DMS 273 (cell line): ENCODE results near the gene SLC66A3.
"Not testable (repeated sequence)": the region's sequence is repeated elsewhere in the genome, so short reads cannot be mapped to it uniquely, and the experiment has no call there.

ENCODE experiments used
- DNase-seq: peaks from one replicate; lab custom pipeline; 2025; ENCODE audit not compliant: unreplicated experiment; lab: John Stamatoyannopoulos, UW

Gene SLC66A3

DNA sequence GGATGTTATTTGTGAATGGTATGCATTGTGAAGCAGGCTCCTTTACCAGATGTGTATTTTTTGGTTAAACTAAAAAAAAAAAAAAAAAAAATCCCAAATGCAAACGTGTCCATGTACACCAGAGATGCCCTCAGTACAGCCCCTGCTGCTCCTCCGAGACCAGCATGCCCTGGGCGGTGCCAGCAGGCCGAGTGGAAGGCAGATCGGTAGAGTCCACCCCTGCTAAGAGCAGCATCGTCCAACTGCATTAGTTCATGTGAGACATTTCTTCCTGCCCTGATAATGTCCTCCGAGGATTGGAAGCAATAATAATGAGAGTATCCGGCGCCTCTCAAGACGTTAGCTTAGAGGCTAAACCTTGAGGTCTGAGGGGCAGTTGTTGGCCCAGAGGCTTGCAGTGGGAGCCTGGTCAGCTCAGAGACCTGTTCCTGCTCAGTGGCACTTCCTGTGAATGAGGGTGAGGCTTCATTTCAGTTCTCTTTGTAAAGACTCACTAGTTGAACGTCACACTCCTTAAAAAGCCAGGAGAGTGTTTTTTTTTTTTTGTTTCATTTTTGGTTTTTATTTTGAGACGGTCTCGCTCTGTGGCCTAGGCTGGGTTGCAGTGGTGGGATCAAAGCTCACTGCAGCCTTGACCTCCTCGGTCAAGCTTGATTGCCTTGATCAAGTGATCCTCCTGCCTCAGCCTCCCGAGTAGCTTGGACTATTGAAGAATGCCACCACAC is 5.6 kb downstream of the SLC66A3 start:
- DNase-seq = no peak

DNA sequence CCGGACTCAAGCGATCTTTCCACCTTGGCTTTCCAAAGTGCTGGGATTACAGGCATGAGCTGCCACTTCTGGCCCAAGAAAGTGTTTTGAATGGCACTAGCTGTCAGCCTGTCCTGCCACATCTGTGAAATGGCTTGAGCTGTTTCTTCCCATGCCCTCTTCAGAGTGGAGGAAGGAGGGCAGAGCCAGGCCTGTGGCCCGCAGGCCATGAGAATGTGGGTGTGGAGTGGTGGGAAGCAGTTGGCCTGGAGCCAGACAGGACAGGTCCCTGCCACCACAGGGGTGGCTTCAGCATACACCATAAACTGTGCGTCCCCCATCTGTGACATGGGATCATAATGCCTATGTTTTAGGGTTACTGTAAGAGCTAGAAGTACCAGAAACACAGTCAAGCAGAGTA is 6.5 kb downstream of the SLC66A3 start:
- DNase-seq = no peak

DNA sequence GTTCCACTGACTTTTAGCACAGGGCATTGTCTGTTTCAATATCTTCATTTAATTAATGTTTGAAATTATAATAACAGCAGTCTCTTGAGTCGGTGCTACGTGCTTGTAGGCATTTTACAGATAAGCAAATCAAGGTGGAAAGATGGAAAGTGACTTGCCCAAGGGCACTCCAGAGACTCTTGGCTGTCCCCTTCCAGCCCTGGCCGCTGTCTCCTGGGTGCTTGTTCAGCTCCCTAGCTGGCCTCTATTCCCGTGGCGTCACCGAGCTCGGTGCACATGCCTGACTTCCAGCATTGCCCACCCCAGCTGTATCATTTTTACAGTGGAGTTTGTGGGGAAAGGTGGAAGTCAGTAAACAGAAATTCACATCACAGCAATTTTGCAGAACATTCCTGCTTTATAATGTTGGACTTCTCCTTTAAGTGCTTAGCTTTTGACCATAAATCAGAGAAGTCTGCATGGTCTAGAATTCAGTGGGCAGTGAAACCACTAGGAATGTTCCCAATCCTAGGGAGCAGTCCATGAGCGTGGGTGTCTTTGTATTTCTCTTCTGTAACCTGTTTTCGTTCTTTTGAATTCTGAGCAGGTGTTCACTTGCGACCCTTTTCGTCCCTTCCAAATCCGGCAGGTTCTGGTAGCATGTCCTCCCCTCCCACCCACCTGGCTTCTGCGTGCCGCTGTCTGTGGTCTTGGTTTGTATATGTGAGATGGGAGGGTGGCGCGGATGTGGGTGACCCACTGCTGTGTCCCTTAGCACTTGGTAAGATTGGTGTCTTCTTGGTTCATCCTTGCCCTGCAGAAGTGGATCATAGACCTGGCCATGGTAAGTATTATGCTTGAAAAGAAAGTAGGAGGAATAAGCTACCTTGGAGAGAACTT is 8.4 kb downstream of the SLC66A3 start:
- DNase-seq = no peak

DNA sequence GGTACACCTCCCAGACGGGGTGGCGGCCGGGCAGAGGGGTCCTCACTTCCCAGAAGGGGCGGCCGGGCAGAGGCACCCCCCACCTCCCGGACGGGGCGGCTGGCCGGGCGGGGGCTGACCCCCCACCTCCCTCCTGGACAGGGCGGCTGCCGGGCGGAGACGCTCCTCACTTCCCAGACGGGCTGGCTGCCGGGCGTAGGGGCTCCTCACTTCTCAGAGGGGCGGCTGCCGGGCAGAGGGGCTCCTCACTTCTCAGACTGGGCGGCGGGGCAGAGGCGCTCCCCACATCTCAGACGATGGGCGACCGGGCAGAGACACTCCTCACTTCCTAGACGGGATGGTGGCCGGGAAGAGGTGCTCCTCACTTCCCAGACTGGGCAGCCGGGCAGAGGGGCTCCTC is 9.8 kb downstream of the SLC66A3 start:
- not testable (repeated sequence) for DNase-seq

DNA sequence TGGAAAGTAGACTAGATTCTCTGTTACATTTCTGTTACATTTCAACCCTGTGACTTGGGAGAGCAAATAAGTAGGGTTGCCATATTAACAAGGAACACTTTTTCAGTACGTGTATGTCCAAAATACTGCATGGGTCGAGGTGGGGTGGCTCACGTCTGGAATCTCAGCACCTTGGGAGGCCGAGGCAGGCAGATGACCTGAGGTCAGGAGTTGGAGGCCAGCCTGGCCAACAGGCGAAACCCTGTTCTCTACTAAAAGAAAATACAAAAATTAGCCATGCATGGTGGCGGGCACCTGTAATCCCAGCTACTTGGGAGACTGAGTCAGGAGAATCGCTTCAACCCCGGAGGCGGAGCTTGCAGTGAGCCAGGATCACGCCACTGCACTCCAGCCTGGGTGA is 11.2 kb downstream of the SLC66A3 start:
- DNase-seq = no peak

DNA sequence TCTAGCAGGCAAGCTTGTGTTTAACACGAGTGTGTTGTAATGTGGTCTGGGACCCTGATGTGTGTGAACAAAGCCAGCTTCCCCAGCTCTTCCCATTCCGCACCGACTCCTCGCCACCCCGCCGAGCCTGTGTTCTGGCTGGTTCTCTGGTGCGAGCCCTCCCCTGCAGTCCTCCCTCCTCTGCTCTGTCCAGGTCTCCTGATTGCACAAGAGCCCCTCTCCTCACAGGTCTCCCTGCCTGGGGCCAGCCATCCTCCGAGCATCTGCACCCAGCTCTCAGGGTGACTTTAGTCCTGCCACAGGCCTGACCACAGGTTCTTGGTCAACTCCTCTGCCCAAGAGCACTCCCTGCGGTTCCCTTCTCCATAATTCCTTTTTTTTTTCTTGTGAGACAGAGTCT is 13.2 kb downstream of the SLC66A3 start:
- no peak for DNase-seq

DNA sequence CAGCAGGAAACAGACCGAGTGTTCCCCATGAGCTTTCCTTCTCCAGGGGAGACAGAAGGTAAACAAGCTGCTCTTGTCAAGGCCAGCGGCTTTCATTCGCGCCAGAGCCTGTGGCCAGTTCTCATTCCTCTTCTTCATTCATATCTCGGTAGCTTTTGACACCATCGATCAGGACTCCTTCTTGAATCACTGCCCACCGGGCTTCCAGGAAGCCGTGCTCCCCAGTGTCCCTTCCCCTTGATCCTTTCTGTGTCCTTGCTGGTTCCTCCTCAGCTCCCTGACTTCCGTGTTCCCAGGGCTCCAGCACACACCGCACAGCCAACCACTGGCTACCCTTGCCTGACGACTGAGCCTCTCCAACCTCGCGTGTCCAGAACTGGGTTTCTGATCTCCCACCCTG is 14.1 kb downstream of the SLC66A3 start:
- no peak for DNase-seq

DNA sequence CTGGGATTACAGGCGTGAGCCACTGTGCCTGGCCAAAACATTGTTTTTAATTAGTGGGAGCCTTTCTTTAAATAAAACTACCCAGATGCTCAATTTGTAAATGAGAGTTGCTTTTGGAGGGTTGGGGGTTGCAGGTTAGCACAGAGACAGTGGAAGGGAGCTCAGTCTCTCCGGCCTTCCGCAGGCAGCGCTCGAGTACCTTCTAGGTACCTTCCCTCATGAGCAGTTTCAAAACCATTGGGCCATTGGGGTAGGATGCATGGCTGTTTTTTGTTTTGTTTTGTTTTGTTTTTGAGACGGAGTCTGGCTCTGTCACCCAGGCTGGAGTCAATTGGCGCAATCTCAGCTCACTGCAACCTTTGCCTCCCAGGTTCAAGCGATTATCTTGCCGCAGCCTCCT is 19.0 kb downstream of the SLC66A3 start:
- DNase-seq = no peak

DNA sequence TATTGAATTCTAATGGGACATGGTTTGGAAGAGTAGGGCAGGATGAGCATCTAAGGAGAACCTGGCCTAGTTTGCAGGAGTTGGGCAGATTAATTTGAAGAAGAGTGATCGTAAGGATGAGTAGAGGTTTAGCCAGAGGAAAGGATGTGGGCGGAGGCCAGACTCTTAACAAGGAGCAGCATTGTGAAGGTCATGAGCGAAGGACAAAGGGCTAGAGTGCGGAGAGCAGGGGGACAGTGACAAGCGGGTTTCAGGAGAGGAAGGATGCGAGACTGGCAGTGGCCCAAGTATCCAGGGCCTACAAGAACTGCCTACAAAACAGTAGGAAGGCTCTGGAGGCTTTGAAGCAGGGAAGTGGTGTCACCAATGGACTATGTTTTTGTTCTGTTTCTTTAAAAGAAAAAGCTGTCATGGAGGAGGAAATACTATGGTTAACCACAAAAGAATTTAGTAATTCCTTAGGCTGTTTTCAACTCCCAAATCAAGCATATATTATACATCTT is 20.1 kb downstream of the SLC66A3 start:
- DNase-seq = no peak

DNA sequence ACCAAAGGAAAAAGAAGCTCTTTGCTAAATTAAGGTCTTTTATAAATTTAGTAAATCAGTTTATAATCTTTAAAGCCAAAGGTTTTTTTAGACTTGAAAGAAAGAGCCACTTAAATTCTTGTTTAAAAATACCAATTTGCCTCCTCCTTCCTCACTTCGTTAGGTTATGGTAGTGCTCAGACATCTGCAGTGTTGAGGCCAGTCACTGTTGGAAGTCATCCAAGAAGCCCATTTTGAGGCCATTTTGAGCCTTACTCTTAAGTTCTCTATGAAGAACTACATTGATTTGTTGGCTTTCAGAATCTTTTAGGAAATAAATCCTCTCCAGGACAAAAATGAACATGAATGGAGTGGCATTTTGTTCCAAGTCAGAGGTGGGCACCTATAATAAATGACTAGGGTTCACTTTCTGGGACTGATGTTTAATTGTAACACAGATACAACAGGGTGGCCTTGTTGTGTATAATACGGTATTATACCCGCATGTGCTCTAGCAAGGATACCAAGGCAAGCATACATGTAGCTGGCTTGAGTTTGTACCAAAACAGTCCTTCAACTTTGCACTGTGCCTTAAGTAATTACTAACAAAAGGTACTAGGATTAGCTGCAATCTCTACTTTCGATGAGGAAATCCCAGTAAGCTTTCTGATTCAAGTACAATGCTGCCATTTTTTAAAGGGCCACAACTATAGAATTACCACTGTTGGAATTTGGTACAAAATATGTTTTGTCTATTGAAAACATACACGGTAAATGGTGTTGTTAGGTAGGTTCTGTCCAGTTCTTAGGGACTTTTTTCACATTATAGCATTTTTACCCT is 22.8 kb downstream of the SLC66A3 start:
- DNase-seq = peak; percentile 35

DNA sequence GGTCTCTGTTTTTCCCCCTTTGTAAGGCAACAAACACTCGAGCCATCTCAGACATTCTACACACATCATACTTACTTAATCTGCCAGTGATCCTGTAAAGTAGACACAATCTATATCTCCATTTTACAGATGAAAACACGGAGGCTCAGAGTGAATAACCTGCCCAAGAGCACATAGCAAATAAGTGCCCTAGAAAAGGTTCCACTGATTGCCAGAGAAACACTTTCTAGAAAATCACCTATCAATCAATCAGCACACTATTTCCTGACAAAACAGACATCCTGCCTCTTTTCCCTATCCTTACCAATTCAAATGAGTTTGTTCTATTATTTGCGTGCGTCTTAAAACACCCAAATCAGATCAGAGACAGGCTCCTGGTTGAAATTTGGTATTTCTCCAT is 23.9 kb downstream of the SLC66A3 start:
- no peak for DNase-seq

DNA sequence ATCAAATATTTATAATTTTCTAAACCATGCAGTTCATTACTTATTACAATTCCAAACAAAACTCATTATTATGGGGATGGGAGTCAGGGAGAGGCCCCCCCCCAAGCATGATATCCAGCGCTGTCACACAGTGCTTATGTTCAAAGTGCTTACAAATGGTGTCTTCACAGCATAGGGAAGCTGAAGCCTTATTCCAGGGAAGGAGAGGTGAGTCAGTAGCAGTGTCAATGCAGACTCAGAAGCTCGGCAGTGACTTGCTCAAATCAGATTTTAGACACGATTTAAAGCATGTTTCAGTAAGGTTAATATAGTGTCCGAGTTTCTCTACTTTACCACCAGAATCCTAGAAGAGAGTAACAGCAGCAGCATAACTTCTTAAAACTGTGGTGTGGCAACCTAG is 24.6 kb downstream of the SLC66A3 start:
- no peak for DNase-seq

DNA sequence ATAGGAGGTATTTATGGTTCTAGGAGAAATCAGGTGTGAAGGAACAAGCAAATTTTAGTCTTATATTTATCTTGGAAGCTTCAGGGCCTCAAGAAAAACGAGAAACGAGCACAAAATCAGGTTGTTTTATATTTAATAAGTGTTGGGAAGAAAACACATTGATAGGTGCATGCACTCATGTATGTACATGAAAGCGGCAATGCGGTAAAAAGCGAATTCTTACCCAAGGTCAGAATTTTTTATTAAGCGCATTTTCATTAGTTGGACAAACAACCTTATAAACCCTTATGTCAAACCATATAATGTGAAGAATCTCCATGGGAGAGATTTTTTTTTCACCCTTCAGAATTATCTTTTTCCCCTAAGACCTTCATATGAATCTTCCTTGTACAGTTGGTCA is 25.4 kb downstream of the SLC66A3 start:
- DNase-seq = no peak

DNA sequence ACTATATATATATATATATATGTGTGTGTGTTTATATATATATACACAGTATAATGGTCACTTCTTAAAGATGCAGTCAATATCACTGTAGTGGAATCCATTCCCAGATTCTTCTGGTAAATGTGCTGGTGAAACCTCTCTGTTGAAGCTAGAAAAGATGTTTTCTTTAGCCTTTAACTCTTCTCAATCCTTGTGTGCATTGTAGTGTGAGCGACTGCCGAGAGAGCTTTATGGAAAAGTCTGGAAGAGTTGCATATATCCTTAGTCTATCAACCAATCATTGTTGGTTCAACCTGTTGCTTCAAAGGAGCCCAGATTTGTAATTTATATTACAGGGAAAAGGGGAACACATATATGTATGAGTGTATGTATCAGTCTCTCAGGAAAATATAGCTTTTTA is 27.7 kb downstream of the SLC66A3 start:
- DNase-seq = no peak

DNA sequence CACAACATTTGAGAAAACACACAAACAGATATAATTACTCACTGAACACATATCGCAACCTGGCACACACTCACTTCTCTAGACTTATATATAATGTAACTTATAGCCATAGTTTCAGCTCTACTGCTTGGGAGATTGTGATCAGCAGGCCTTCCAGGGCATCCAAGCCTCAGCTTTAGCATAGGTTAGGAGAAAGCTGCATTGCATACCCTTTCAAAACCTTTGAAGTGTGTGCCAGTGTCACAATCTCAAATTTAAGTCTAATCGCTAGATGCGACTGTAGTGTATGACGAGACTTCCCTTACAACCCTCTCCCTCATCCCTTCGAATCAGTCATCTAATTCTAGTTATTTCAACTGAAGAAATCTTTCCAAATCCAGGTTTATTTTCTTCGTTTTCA is 30.9 kb downstream of the SLC66A3 start:
- no peak for DNase-seq

DNA sequence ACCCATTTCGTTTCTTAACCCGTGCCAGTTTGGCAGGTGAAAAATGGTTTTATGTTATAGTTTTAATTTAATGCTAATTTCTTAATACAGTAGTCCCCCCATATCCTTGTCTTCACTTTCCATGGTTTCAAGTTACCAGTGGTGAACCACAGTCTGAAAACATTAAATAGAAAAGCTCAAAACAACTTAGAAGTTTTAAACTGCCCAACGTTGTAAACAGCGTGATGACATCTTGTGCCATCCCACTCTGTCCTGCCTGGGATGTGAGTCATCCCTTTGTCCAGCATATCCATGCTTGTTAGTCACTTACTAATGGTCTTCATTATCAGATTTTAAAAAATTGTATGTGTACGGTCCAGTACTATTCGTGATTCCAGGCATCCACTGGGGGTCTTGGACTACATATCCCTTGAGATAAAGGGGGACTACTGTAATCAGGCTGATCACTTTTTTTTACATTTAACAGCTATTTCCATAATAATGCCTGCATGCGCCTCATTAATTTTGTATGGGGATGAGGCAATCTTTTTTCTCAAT is 31.9 kb downstream of the SLC66A3 start:
- DNase-seq = no peak

DNA sequence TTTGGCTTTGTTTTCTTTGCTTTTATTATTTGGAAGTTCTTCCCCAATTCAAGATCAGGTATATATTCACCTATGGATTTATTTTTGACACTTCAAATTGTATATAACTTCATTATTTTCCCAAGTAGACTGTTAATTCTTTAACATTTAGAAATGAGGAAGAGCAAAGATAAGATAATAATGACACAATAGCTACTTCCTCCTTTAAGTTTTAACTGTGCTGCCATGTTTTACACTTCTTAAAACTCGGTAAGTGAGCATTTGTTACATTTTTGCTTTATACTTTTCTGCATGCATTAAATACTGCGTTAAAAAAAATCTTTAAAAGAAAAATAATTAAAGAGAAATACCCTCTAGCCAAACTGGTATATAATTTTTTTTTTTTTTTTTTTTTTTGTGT is 32.5 kb downstream of the SLC66A3 start:
- no peak for DNase-seq

DNA sequence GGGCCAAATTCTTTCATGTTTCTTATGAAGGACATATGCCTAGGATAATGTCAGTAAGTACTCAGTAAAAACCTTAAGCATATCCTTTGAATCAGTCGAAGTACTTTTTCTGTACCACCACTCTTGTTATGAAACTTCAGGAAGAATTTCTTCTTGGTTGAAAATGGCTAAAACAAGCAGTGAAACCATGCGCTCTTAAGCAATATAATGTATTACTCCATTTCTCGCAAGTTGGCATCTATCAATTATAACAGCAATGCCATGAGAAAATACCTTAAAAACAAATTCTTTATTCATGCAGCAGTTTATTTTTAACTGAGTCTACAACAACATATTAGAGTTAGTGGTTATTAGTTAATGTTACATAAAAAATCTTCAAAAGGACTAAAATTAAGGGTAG is 41.0 kb downstream of the SLC66A3 start:
- DNase-seq = no peak

DNA sequence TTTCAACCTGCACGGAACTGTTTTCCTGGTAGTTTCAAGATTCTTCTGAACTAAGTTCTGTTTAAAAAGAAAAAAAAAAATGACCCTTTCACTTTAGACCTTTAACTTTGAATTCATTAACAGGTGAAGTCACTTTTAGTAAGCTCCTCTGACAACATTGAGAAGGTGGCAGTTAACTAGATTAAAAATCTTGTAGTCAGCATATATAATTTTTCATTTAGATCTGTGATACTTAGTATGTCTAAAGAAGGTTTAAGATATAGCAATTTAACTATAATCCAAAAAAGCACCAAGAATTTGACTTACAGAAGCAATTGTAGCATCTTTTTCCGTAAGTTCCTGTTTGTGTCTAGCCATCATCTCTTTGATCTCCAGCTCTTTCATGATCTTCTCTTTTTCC is 45.4 kb downstream of the SLC66A3 start:
- no peak for DNase-seq

DNA sequence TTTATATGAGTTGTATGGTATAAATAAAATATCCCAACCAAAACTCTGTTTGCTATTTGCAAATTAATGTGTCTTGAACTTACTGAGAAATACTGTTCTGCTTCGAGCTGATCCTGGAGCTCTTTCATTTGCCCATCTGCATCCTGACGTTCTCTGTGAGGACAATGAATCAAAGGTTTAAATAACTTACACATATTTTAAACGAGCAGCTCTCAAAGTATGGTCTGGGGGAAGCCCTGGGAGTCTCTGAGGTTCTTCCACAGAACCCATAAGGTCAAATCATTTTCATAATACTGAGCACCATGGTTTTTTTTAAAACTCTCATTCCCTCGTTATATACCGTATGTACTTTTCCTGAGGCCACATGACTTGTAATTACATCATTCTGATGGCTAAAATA is 46.7 kb downstream of the SLC66A3 start:
- no peak for DNase-seq

DNA sequence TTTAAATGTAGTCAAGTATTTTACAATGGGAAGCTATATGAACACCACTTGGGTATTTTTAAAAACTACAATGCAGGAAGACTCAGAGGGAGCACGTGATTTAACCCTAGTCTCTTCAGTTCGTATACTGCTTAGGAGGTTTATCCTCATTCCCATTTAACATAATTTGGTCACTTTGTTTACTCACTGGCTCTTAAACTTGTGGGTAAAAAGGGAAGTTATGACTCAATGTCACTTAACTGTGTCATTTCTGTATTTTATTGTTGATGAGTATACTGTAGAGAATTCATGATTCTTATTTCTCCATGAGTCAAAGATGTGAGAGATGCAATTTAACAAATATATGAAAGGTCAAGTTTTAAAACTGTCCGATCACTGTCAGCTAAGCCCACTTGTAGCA is 48.2 kb downstream of the SLC66A3 start:
- DNase-seq = no peak
